Coronary artery (tissue), 2 donors: Measurements from ENCODE around the gene MAST1.

ENCODE experiments used
- DNase-seq: peaks from one replicate; pipeline ENCODE4 v3.0.0-alpha.2; 2017; ENCODE audit warnings: low spot score
- H3K27ac ChIP-seq, 2 donors: fragments of 200-600 bp; sonication (generic); one replicate each; pipeline ENCODE4 v1.5.1; 2016 to 2019
- H3K4me3 ChIP-seq: fragments of 200-600 bp; sonication (generic); 2 replicates; pipeline ENCODE4 v1.5.1; 2016; ENCODE audit warnings: mild to moderate bottlenecking, moderate library complexity
- TF ChIP-seq, protein P1 (sequence below): fragments of 200-600 bp; sonication (generic); IDR thresholded peaks from one replicate; pipeline ENCODE4 v1.5.1; 2019; ENCODE audit warnings: antibody characterized with exemption

MAST1 gene

DNA sequence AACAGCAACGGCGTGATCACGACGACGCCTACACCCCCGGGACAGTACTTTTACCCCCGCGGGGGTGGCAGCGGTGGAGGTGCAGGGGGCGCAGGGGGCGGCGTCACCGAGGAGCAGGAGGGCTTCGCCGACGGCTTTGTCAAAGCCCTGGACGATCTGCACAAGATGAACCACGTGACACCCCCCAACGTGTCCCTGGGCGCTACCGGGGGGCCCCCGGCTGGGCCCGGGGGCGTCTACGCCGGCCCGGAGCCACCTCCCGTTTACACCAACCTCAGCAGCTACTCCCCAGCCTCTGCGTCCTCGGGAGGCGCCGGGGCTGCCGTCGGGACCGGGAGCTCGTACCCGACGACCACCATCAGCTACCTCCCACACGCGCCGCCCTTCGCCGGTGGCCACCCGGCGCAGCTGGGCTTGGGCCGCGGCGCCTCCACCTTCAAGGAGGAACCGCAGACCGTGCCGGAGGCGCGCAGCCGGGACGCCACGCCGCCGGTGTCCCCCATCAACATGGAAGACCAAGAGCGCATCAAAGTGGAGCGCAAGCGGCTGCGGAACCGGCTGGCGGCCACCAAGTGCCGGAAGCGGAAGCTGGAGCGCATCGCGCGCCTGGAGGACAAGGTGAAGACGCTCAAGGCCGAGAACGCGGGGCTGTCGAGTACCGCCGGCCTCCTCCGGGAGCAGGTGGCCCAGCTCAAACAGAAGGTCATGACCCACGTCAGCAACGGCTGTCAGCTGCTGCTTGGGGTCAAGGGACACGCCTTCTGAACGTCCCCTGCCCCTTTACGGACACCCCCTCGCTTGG lies 46.1 kb upstream of the MAST1 start:
- Histone ChIP-seq H3K27ac (peak overlapping the region; percentile 97 to 99), H3K4me3 (peak overlapping the region; percentile 97)
- peak; percentile 85 for DNase-seq
- TF ChIP-seq, protein P1, sequence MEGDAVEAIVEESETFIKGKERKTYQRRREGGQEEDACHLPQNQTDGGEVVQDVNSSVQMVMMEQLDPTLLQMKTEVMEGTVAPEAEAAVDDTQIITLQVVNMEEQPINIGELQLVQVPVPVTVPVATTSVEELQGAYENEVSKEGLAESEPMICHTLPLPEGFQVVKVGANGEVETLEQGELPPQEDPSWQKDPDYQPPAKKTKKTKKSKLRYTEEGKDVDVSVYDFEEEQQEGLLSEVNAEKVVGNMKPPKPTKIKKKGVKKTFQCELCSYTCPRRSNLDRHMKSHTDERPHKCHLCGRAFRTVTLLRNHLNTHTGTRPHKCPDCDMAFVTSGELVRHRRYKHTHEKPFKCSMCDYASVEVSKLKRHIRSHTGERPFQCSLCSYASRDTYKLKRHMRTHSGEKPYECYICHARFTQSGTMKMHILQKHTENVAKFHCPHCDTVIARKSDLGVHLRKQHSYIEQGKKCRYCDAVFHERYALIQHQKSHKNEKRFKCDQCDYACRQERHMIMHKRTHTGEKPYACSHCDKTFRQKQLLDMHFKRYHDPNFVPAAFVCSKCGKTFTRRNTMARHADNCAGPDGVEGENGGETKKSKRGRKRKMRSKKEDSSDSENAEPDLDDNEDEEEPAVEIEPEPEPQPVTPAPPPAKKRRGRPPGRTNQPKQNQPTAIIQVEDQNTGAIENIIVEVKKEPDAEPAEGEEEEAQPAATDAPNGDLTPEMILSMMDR, result no peak

DNA sequence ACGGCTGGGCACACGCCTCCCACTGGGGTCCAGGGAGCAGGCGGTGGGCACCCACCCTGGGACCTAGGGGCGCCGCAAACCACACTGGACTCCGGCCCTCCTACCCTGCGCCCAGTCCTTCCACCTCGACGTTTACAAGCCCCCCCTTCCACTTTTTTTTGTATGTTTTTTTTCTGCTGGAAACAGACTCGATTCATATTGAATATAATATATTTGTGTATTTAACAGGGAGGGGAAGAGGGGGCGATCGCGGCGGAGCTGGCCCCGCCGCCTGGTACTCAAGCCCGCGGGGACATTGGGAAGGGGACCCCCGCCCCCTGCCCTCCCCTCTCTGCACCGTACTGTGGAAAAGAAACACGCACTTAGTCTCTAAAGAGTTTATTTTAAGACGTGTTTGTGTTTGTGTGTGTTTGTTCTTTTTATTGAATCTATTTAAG lies 45.4 kb upstream of the MAST1 start:
- peak; percentile 72 for DNase-seq
- Histone ChIP-seq H3K4me3 (peak overlapping the region; percentile 97), H3K27ac (peak overlapping the region; percentile 97 to 99)
- TF ChIP-seq, protein P1, result no peak

DNA sequence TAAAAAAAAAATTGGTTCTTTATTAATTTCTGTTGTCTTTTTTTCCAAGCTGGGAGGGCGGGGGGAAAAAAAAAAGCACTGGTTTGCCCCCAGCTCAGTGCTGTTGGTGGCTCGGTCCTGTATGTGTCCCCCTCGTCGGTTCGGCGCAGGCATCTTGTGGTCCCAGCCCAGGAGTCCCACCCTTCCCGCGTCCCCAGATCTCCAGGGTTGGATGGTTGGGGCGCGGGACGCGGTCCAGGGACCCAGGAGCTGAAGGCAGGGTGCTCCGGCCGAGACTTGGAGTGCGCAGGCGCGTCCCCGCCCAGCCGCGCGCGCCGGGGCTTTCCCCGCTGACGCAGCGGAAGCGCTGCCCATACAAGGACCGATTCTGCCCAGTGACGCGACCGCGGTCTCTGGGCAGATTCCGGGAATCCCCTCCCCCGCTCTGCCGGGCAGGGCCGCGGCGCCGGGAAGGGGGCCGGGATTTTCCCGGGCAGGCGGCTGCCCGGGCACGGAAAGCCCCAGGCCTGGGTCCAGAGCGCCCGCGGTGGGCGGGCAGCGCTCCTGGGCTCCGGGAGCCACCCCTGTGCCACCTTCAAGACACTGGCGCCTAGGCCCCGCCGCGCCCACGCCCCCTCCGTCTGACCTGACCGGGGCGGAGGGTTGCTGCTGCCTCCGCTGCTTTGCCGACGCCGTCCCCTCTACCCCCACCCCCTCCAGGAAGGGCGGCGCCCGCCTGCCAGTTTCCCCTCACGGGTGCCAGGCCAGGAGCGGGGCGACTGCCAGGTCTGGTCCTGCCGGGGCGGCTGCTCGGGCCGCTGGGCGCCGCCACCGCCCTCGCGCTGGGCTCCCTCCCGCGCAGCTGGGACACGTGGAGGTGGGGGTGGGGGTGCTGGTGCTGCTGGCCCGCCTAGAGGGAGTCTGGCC lies 44.8 kb upstream of the MAST1 start:
- DNase-seq, result peak; percentile 95
- Histone ChIP-seq H3K27ac (peak overlapping the region; percentile 97 to 99), H3K4me3 (peak overlapping the region; percentile 97)
- TF ChIP-seq, protein P1, result no peak

DNA sequence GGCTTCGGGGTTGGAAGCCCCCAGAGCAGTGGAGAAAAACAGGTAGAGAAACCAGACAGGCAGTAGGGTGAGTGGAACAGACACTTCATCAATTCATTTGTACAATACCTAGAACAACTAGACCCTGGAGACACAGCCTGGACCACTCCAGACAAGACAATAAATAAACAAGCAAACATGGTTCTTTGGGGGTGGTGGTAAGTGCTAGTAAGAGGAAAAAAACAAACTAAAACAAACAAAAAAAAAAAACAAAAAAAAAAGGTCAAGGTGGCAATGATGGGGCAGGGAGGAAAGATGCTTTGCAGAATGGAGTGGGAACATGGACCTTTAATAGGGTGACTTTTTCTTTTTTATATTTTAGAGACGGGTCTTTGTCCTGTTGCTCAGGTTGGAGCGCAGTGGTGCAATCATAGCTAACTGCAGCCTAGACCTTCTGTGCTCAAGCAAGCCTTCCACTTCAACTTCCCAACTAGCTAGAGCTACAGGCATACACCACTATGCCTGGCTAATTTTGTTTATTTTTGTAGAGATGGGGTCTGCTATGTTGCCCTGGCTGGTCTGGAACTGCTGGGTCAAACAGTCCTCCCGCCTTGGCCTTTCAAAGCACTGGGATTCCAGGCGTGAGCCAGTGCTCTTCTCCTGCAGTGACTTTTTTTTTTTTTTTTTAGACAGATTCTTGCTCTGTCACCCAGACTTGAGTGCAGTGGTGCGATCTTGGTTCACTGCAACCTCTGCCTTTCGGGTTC lies 43.9 kb upstream of the MAST1 start:
- H3K4me3 ChIP-seq, result peak overlapping the region; percentile 97
- TF ChIP-seq, protein P1, result no peak
- peak overlapping the region; percentile 97 to 99 for H3K27ac ChIP-seq
- DNase-seq, result peak; percentile 76

DNA sequence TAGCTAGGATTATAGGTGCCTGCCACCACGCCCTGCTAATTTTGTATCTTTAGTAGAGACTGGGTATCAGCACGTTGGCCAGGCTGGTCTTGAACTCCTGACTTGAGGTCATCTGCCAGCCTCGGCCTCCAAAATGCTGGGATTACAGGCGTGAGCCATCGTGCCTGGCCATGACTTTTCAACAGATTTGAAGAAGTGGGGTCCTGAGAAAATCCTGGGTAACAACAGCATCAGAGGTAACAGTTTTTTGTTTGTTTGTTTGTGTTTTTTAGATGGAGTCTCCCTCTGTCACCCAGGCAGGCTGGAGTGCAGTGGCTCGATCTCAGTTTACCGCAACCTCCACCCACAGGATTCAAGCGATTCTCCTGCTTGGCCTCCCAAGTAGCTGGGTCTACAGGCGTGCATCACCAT lies 43.3 kb upstream of the MAST1 start:
- TF ChIP-seq, protein P1, result no peak
- Histone ChIP-seq H3K4me3 (no peak overlapping the region), H3K27ac (no peak overlapping the region)
- DNase-seq, result peak; percentile 78

- peak; percentile 89 for DNase-seq
- H3K27ac ChIP-seq, result peak overlapping the region; percentile 18 to 82
- no peak overlapping the region for H3K4me3 ChIP-seq
- TF ChIP-seq, protein P1, result peak; percentile 80
These were observed 41.9 kb upstream of the MAST1 start for GRCh38 chr19:12796146-12797071.
